Calu3 (cell line): ENCODE data around the gene ATP11A. TPM values are rescaled to one million over a fixed set of nuclear protein-coding genes. Genes with fewer than 3 reads are reported as not detected.
A peak's percentile ranks its signal among the peaks of the same experiment; 100 is the strongest.
"Not testable (repeated sequence)": the region's sequence is repeated elsewhere in the genome, so short reads cannot be mapped to it uniquely, and the experiment has no call there.

Experiments
- BruUV-seq: library from RNA; stranded (reverse); fragments of 400-500 nt; replicated peaks from 2 replicates; lab custom pipeline; 2021; lab: Mats Ljungman, UMichigan
- CTCF ChIA-PET: fragments of 300-600 bp; sonication (Branson Sonifier 250); formaldehyde crosslinking; loops from one replicate; lab custom pipeline; 2022; ENCODE audit warnings: antibody characterized with exemption; lab: Charles Lee
- DNase-seq: peaks from one replicate; pipeline ENCODE4 v3.0.0; 2022
- H3K27ac Mint-ChIP-seq: one replicate; pipeline ENCODE4 v1.8.0; 2022; ENCODE audit warnings: mixed read lengths; ENCODE audit not compliant: unreplicated experiment
- H3K27me3 Mint-ChIP-seq: one replicate; pipeline ENCODE4 v1.8.0; 2022; ENCODE audit warnings: mixed read lengths; ENCODE audit not compliant: unreplicated experiment
- H3K36me3 Mint-ChIP-seq: one replicate; pipeline ENCODE4 v1.8.0; 2022; ENCODE audit warnings: mild to moderate bottlenecking, moderate library complexity, mixed read lengths; ENCODE audit not compliant: insufficient read depth, unreplicated experiment
- H3K4me1 Mint-ChIP-seq: one replicate; pipeline ENCODE4 v1.8.0; 2022; ENCODE audit warnings: mild to moderate bottlenecking, low read depth, mixed read lengths; ENCODE audit not compliant: unreplicated experiment
- H3K4me3 Mint-ChIP-seq: one replicate; pipeline ENCODE4 v1.8.0; 2022; ENCODE audit warnings: mild to moderate bottlenecking, low read depth, moderate library complexity, mixed read lengths; ENCODE audit not compliant: unreplicated experiment
- H3K9me3 Mint-ChIP-seq: one replicate; pipeline ENCODE4 v1.8.0; 2022; ENCODE audit warnings: low read depth, mixed read lengths; ENCODE audit not compliant: unreplicated experiment
- intact Hi-C: fragments of 100-400 bp; cut with micrococcal nuclease; formaldehyde crosslinking; loops from one replicate; pipeline ENCODE4 v1.10.0; 2022; ENCODE audit not compliant: unreplicated experiment
- total RNA-seq: library from RNA; stranded (reverse); gene quantifications from 2 replicates; pipeline ENCODE4 v1.2.3, GENCODE V29; 2022
- TF ChIP-seq, protein P1 (sequence below): fragments of 200-600 bp; IDR thresholded peaks from one replicate; pipeline ENCODE4 v1.8.0; 2022; ENCODE audit warnings: antibody characterized with exemption; ENCODE audit not compliant: unreplicated experiment

Gene ATP11A
- total RNA-seq, 1 experiment from 2014 or later, result 115 TPM

DNA sequence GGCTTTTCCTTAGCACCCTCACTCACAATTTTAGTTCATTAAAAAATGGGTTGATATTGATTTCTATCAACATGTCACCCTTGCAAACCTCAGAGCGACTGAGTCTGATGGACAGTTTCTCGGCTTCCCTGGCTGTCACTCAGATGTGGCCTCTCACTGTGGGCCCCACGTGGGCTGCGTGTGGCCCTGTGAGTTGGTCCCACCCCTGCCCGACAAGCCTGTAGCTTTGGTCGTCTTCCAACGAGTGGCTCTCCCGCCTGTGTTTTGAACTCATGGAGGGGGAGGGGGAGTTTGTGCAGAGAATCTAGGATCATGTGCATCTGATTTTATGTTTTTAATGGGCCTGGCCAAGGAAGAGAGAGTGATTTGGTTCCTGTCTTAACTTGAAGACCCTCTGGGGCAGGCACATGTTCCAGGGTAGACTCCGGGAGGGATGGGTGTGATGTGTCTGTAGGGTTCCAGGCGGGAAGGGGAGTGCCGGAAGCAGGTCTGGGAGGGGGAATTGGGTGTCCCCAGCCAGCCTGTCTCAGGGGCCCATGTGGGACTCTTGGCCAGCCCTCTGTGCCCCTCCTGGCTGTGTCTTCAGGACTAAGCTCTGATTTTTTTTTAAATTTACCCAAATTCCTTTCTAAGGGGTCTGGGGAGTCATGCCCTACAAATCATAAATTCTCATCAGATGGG is 18.9 kb downstream of the ATP11A start:
- Mint-ChIP-seq H3K9me3 (no peaks in the 10 kb centered on the region), H3K27me3 (no peaks in the 10 kb centered on the region), H3K36me3 (no peaks in the 10 kb centered on the region), H3K27ac (no peak overlapping the region), H3K4me1 (no peaks in the 10 kb centered on the region), H3K4me3 (no peak overlapping the region)
- DNase-seq, result no peak
- BruUV-seq, result no TSS peak
- intact Hi-C loops, result no loop called here
- CTCF ChIA-PET, result no interaction called here
- TF ChIP-seq, protein P1, sequence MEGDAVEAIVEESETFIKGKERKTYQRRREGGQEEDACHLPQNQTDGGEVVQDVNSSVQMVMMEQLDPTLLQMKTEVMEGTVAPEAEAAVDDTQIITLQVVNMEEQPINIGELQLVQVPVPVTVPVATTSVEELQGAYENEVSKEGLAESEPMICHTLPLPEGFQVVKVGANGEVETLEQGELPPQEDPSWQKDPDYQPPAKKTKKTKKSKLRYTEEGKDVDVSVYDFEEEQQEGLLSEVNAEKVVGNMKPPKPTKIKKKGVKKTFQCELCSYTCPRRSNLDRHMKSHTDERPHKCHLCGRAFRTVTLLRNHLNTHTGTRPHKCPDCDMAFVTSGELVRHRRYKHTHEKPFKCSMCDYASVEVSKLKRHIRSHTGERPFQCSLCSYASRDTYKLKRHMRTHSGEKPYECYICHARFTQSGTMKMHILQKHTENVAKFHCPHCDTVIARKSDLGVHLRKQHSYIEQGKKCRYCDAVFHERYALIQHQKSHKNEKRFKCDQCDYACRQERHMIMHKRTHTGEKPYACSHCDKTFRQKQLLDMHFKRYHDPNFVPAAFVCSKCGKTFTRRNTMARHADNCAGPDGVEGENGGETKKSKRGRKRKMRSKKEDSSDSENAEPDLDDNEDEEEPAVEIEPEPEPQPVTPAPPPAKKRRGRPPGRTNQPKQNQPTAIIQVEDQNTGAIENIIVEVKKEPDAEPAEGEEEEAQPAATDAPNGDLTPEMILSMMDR, result no peak

DNA sequence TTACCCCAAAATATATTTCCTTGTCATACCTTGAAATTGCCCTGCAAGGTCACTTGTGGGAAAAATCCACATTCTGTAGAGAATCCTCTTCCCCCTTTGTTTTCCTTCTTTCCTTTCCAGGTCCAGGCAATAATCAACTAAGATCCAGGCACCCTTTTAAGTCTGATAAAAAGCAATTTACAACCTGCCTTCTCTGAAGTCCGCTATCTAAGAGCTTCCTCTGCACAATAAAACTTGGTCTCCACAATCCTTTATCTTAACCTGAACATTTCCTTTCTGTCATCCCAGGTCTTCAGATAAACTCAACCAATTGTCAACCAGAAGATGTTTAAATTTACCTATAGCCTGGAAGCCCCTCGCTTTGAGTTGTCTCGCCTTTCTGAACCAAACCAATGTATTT is 19.5 kb downstream of the ATP11A start:
- intact Hi-C loops, H3K9me3 Mint-ChIP-seq, CTCF ChIA-PET: not testable (repeated sequence)

DNA sequence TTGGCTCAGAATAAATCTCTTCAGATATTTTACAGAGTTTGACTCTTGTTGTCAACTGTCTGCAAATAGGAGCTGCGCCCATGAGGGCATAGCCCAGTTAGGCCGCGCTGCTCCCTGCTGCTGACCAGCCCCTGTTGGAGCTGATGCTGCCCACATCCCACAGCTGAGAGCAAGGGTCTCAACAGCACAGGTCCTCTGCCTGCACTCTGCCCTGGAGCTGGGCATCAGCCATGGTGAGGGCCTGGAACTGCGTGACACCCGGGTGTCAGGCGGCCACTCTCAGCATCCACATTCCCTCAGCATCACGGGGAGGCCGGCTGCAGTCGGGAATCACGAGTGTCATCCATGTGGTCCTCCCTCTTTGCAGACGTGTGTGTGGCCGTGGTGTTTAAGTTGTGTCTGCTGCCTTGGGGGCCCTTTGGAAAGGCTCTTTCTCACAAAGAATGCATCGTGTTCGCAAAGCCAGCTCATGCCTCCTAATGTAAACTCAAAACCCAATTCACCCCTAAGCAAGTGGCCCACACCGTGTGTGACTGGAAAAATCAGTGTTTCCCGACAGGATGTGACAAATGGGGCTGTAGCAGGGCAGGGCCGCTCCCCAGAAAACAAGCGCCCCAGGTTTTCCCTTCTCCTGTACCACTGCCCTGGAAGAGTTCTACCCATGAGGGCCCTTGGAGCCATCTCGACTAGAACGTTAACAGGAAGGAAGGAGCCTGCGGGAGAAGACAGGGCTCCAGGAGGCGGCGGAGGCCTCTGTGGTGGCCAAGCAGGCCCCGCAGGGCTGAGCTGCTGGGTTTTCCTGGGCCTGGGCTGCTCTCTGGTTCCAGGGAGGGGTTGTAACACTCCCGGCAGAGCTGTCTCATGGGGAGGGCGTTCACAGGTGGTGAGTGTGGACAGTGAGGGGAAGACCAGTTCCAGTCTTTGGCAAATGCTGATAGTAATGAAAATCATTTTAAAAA is 20.3 kb downstream of the ATP11A start:
- H3K4me3 Mint-ChIP-seq, result no peak overlapping the region
- H3K4me1 Mint-ChIP-seq, result peaks cover 9% of the 10 kb centered on the region
- BruUV-seq, result no TSS peak
- CTCF ChIA-PET, result no interaction called here
- no peaks in the 10 kb centered on the region for H3K9me3 Mint-ChIP-seq
- TF ChIP-seq, protein P1, result no peak
- H3K27ac Mint-ChIP-seq, result no peak overlapping the region
- intact Hi-C loops, result no loop called here
- H3K27me3 Mint-ChIP-seq, result no peaks in the 10 kb centered on the region
- no peak for DNase-seq
- peaks cover 6% of the 10 kb centered on the region for H3K36me3 Mint-ChIP-seq

More for the DNA sequence above, 19.5 kb downstream of the ATP11A start:
- H3K36me3 Mint-ChIP-seq, BruUV-seq, H3K4me3 Mint-ChIP-seq, H3K4me1 Mint-ChIP-seq, DNase-seq, H3K27me3 Mint-ChIP-seq, H3K27ac Mint-ChIP-seq: not testable (repeated sequence)

DNA sequence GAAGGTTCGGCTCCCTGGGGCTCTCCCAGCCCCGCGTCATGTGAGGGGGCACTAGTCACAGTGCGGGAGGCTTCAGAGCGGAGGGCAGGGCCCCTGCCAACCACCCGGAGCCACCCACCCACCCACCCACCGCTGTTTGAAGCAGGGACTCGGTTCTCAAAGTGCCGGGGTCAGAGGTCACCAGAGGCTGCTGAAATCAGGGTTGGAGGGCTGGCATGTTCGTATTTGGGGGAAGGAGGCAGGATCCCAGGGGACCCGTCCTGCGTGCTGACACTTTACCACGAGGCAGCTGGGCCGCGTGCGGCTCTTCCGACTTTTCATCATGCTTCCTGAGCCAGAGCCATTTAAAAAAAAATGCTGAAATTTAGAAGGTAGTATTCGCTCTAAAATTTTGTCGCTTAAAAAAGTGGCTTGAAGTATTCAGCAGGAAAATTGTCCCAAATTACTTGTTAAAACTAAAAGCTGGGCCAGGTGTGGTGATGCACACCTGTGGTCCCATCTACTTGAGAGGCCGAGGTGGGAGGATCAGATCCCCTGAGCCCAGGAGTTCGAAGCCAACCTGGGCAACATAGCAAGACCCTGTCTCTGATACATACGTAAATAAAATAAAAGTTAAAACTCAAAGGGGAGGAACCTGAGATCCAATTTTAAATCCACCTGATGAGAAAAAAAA is 21.2 kb downstream of the ATP11A start:
- Mint-ChIP-seq H3K9me3 (no peaks in the 10 kb centered on the region), H3K27me3 (no peaks in the 10 kb centered on the region), H3K27ac (no peak overlapping the region), H3K36me3 (peaks cover 10% of the 10 kb centered on the region), H3K4me1 (peaks cover 9% of the 10 kb centered on the region), H3K4me3 (no peak overlapping the region)
- TF ChIP-seq, protein P1, result no peak
- intact Hi-C loops, result no loop called here
- DNase-seq, result no peak
- BruUV-seq, result TSS peak; percentile 45
- CTCF ChIA-PET, result no interaction called here
